ENCODE measurements around the gene ITGAE.
A peak's percentile ranks its signal among the peaks of the same experiment; 100 is the strongest.

The ITGAE gene

GRCh38 chr17:3759597-3760216 is 41.3 kb downstream of the ITGAE start:
- H2AFZ ChIP-seq (ENCODE audit: low read length): no peak overlapping the region
- H3K4me2 ChIP-seq (ENCODE audit: low read depth, low read length): no peak overlapping the region

GRCh38 chr17:3755335-3756030 is 45.5 kb downstream of the ITGAE start:
- Histone ChIP-seq H3F3A (ENCODE audit: insufficient read depth, low read length) (no peaks in the 10 kb centered on the region), H3K79me2 (ENCODE audit: low read length) (no peaks in the 10 kb centered on the region), H3K4me3 (ENCODE audit: low read length) (peak overlapping the region; percentile 28; the same call in 1 of the 2 replicates), H4K20me1 (ENCODE audit: insufficient read depth, low read length) (no peaks in the 10 kb centered on the region), H3K4me2 (ENCODE audit: low read depth, low read length) (no peak overlapping the region; the same call in 1 of the 2 replicates), H3K27me3 (replicated peaks; ENCODE audit: insufficient read depth, low read length) (no peaks in the 10 kb centered on the region), H3K27ac (ENCODE audit: low read length) (no peak overlapping the region), H3K9me2 (replicated peaks; ENCODE audit: insufficient read depth, low read length) (no peaks in the 10 kb centered on the region), H3K9ac (ENCODE audit: low read length) (no peak overlapping the region), H3K9me3 (replicated peaks; ENCODE audit: insufficient read depth, low read length) (no peaks in the 10 kb centered on the region), H3K4me1 (ENCODE audit: low read length) (peaks cover 4% of the 10 kb centered on the region; the same call in 1 of the 2 replicates), H3K36me3 (replicated peaks; ENCODE audit: insufficient read depth, low read length) (no peaks in the 10 kb centered on the region), H2AFZ (ENCODE audit: low read length) (peak overlapping the region; percentile 58; the same call in 1 of the 2 replicates)
- DNase-seq: no peak
- TF ChIP-seq EZH2phosphoT487 (IDR thresholded peaks at IDR 0.05; ENCODE audit: low read length): no peak
- no peak for TF ChIP-seq CTCF (IDR thresholded peaks at IDR 0.05; ENCODE audit: low read length)
- no peak for TF ChIP-seq EZH2 (optimal IDR thresholded peaks at IDR 0.05; ENCODE audit: low read depth, low read length)

More at GRCh38 chr17:3759597-3760216, 41.3 kb downstream of the ITGAE start:
- no peaks in the 10 kb centered on the region for H3K36me3 ChIP-seq (replicated peaks; ENCODE audit: insufficient read depth, low read length)
- H3K9ac ChIP-seq (ENCODE audit: low read length): no peak overlapping the region
- no peak overlapping the region for H3K27ac ChIP-seq (ENCODE audit: low read length)
- no peaks in the 10 kb centered on the region for H3F3A ChIP-seq (ENCODE audit: insufficient read depth, low read length)
- H4K20me1 ChIP-seq (ENCODE audit: insufficient read depth, low read length): no peaks in the 10 kb centered on the region
- no peaks in the 10 kb centered on the region for H3K9me3 ChIP-seq (replicated peaks; ENCODE audit: insufficient read depth, low read length)
- H3K4me3 ChIP-seq (ENCODE audit: low read length): no peak overlapping the region
- no peaks in the 10 kb centered on the region for H3K27me3 ChIP-seq (replicated peaks; ENCODE audit: insufficient read depth, low read length)
- no peak for DNase-seq
- no peaks in the 10 kb centered on the region for H3K79me2 ChIP-seq (ENCODE audit: low read length)
- H3K4me1 ChIP-seq (ENCODE audit: low read length): no peaks in the 10 kb centered on the region
- H3K9me2 ChIP-seq (replicated peaks; ENCODE audit: insufficient read depth, low read length): no peaks in the 10 kb centered on the region
- no peak for TF ChIP-seq EZH2phosphoT487 (IDR thresholded peaks at IDR 0.05; ENCODE audit: low read length)

GRCh38 chr17:3754458-3755334 is 46.3 kb downstream of the ITGAE start:
- Histone ChIP-seq H3K9me2 (replicated peaks; ENCODE audit: insufficient read depth, low read length) (no peaks in the 10 kb centered on the region), H3K27ac (ENCODE audit: low read length) (no peak overlapping the region), H3F3A (ENCODE audit: insufficient read depth, low read length) (no peaks in the 10 kb centered on the region), H3K36me3 (replicated peaks; ENCODE audit: insufficient read depth, low read length) (no peaks in the 10 kb centered on the region), H3K9me3 (replicated peaks; ENCODE audit: insufficient read depth, low read length) (no peaks in the 10 kb centered on the region), H4K20me1 (ENCODE audit: insufficient read depth, low read length) (no peaks in the 10 kb centered on the region), H3K79me2 (ENCODE audit: low read length) (no peaks in the 10 kb centered on the region), H3K4me2 (ENCODE audit: low read depth, low read length) (no peak overlapping the region; the same call in 1 of the 2 replicates), H2AFZ (ENCODE audit: low read length) (peak overlapping the region; percentile 58; the same call in 1 of the 2 replicates), H3K4me1 (ENCODE audit: low read length) (peaks cover 4% of the 10 kb centered on the region; the same call in 1 of the 2 replicates), H3K4me3 (ENCODE audit: low read length) (peak overlapping the region; percentile 28; the same call in 1 of the 2 replicates), H3K9ac (ENCODE audit: low read length) (no peak overlapping the region), H3K27me3 (replicated peaks; ENCODE audit: insufficient read depth, low read length) (no peaks in the 10 kb centered on the region)
- DNase-seq: peak; percentile 30
- TF ChIP-seq EZH2phosphoT487 (IDR thresholded peaks at IDR 0.05; ENCODE audit: low read length): no peak
- no peak for TF ChIP-seq EZH2 (optimal IDR thresholded peaks at IDR 0.05; ENCODE audit: low read depth, low read length)
- no peak for TF ChIP-seq CTCF (IDR thresholded peaks at IDR 0.05; ENCODE audit: low read length)
